Testis (tissue), 2 donors: ENCODE measurements around the gene RGS4.

Experiments
- CTCF ChIP-seq, 3 experiments: fragments of 450-650 bp in 2 of 3; fragments of 200-600 bp in 1 of 3; sonication (generic) in 1 of 3; IDR thresholded peaks; one replicate each; pipeline ENCODE4 v1.5.1; 2016 to 2019; ENCODE audit warnings: antibody characterized with exemption in 3 of 3, mild to moderate bottlenecking in 2 of 3, moderate library complexity in 1 of 3
- POLR2A ChIP-seq: fragments of 450-650 bp; IDR thresholded peaks from one replicate; pipeline ENCODE4 v1.6.1; 2017; ENCODE audit warnings: antibody characterized with exemption, mild to moderate bottlenecking, moderate library complexity

DNA sequence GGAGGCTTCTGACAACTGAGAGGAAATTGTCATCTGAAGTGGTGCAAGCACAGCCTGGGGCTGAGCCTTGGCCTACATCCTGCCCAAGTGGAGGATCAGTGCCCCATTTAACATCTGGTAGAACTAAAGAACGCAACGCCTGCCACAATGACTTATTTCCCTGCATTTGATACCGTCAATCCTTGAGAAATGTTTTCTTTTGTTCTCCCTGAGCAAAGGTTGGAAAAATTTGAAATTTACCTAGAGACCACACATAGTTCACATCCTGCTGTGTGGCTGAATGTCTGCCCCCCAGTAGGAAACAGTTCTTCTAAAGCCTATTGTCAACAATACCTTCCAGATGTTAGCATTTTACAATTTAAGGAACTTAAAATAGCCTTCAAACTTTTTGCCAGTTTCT is 5.6 kb upstream of the RGS4 start:
- TF ChIP-seq CTCF (IDR thresholded peaks at IDR 0.05) = no peak
- TF ChIP-seq POLR2A = no peak
